ENCODE measurements around the gene STRADB. TPM values are rescaled to one million over a fixed set of nuclear protein-coding genes. Genes with fewer than 3 reads are reported as not detected.
A peak's percentile ranks its signal among the peaks of the same experiment; 100 is the strongest.

STRADB gene, protein sequence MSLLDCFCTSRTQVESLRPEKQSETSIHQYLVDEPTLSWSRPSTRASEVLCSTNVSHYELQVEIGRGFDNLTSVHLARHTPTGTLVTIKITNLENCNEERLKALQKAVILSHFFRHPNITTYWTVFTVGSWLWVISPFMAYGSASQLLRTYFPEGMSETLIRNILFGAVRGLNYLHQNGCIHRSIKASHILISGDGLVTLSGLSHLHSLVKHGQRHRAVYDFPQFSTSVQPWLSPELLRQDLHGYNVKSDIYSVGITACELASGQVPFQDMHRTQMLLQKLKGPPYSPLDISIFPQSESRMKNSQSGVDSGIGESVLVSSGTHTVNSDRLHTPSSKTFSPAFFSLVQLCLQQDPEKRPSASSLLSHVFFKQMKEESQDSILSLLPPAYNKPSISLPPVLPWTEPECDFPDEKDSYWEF
- total RNA-seq: 24.5 TPM
- long read RNA-seq, transcript STRADB-201 (12 exons, 2,293 nt): major isoform, 20 of 46 reads
- long read RNA-seq, partial matches to known transcripts: 10 of 46 reads
- long read RNA-seq, other reads (novel, unspliced or antisense): 16 of 46 reads

- intact Hi-C loops (cut with DNase I): no loop called here
- Histone ChIP-seq H3K27ac (peak within 1 kb of the TSS; percentile 87), H3K4me3 (peak within 1 kb of the TSS; percentile 86), H3K9me3 (no peaks in the 10 kb centered on the region), H3K27me3 (ENCODE audit: low read depth) (no peaks in the 10 kb centered on the region), H3K36me3 (no peaks in the 10 kb centered on the region), H3K4me1 (peaks cover 45% of the 10 kb centered on the region)
- TF ChIP-seq, protein P1, sequence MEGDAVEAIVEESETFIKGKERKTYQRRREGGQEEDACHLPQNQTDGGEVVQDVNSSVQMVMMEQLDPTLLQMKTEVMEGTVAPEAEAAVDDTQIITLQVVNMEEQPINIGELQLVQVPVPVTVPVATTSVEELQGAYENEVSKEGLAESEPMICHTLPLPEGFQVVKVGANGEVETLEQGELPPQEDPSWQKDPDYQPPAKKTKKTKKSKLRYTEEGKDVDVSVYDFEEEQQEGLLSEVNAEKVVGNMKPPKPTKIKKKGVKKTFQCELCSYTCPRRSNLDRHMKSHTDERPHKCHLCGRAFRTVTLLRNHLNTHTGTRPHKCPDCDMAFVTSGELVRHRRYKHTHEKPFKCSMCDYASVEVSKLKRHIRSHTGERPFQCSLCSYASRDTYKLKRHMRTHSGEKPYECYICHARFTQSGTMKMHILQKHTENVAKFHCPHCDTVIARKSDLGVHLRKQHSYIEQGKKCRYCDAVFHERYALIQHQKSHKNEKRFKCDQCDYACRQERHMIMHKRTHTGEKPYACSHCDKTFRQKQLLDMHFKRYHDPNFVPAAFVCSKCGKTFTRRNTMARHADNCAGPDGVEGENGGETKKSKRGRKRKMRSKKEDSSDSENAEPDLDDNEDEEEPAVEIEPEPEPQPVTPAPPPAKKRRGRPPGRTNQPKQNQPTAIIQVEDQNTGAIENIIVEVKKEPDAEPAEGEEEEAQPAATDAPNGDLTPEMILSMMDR (IDR thresholded peaks at IDR 0.05): peak; percentile 33
- DNase-seq (peak; percentile 96), ATAC-seq (peak; percentile 99)
Observed at GRCh38 chr2:201451292-201452057, at the start of gene STRADB, which contains the start of gene TRAK2. Gene STRADB (plus strand): TSS chr2:201451740. CDS start chr2:201454841, 3,101 bp downstream. Gene TRAK2 (minus strand): TSS chr2:201451458. CDS start chr2:201420507, 30,951 bp downstream.

GRCh38 chr2:201401815-201402214, 49.7 kb upstream of the STRADB start:
- no peaks in the 10 kb centered on the region for H3K9me3 ChIP-seq
- no peak for ATAC-seq
- TF ChIP-seq, protein P1 (IDR thresholded peaks at IDR 0.05): no peak
- H3K27me3 ChIP-seq (ENCODE audit: low read depth): no peaks in the 10 kb centered on the region
- H3K4me1 ChIP-seq: peaks cover 40% of the 10 kb centered on the region
- H3K27ac ChIP-seq: no peak overlapping the region
- DNase-seq: no peak
- H3K36me3 ChIP-seq: peaks cover 14% of the 10 kb centered on the region
- H3K4me3 ChIP-seq: no peak overlapping the region
- intact Hi-C loops (cut with DNase I): no loop called here

DNA sequence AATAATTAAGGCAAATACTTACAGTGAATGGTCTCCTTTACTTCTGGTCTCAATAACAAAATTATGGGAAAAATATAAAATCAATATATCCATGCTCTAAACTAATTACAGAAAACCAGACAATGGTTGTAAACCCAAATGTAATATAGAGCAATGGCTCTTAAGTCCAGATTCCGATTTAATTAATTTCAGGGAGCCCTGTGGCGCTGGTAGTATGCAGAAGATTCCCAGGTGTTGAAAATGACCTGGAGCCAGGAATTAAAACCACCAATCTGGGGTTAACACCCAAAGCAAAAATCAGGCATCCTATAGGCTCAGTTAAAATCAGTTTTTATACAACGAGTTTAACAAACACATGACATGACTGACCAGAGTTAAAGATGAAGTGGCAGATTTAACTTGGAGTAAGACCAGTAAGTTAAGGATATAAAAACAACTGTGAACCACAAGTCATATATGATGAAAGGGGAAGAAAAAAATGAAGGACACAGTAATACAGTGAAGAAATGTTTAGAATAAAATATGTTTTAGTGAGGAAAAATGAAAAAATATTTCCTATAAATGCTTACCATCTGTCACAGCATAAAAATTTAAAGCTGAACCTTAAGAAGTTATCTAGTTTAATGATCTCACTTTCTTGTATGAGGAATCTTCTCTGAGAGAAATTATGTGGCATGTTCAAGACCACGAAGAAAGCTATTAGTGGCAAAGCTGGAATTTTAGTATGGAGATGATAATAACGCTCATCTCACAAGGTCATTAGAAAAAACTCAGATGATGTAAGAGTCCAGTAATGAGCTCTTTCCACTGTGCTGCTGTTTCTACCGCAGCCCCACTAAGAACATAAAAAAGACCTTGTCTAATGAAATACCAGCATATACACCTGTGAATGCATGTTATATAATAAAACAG, 48.6 kb upstream of the STRADB start:
- intact Hi-C loops (cut with DNase I): no loop called here
- peaks cover 48% of the 10 kb centered on the region for H3K4me1 ChIP-seq

DNA sequence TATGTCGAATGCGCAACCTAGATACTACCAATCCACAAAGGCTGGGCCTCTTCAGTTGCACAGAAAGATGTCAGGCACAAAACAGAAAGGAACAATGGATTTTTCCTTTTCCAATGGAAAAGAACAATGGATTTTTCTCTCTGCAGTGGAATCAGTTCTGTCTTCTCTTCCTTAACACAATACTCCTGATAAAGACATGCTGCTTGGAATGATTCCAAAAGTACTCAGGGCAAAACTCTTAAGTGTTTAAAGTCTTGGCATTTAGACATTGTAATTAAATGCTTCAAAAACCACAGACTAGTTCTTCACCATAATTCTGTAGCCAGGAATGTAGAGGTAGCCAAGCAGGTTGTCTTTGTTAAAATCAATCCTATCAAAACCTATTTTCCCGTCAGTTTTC, 47.7 kb upstream of the STRADB start:
- ATAC-seq (peak; percentile 46 to 71), DNase-seq (no peak)
- H3K27ac ChIP-seq: no peak overlapping the region
- H3K9me3 ChIP-seq: no peaks in the 10 kb centered on the region
- intact Hi-C loops (cut with DNase I): no loop called here
- no peaks in the 10 kb centered on the region for H3K27me3 ChIP-seq (ENCODE audit: low read depth)
- peaks cover 48% of the 10 kb centered on the region for H3K4me1 ChIP-seq
- TF ChIP-seq, protein P1 (IDR thresholded peaks at IDR 0.05): no peak
- H3K4me3 ChIP-seq: no peak overlapping the region
- no peaks in the 10 kb centered on the region for H3K36me3 ChIP-seq

More for the DNA sequence above, 48.6 kb upstream of the STRADB start:
- Histone ChIP-seq H3K27me3 (ENCODE audit: low read depth) (no peaks in the 10 kb centered on the region), H3K36me3 (peaks cover 3% of the 10 kb centered on the region), H3K4me3 (no peak overlapping the region), H3K9me3 (no peaks in the 10 kb centered on the region), H3K27ac (no peak overlapping the region)
- TF ChIP-seq, protein P1 (IDR thresholded peaks at IDR 0.05): no peak
- ATAC-seq (no peak), DNase-seq (no peak)
